Measurements from ENCODE around the gene RNF144B.

RNF144B gene

DNA sequence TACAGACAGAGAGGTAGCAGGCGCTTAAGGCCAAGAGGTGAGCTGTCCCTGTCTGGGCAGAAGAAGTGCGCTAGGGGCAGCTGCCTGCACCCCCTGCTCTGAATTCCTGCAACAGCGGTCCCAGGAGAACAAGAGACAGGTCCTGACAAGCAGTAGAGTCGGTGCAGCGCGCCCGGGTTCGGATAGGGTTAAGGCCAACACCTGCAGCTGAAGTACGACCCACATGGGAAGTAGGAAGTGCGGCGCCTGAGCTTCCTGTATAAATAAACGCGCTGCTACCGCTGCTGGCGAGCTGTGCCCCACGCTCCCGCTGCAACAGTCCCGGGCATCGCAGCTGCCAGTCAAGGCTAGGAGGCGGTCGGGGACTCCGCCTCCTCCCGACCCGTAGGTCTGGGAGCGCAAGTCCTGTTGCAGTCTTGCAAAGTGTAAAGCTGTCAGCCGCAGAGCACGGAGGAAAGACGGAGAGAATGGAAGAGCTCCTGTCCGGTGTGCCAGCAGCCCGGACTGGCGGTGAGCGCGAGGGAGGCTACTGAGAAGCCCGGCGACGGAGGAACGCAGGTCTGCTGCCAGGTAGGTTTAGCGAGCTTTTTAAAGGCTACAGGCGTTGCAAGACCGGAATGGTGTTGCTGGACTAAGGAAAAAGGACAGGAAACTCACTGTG lies at the start of gene RNF144B:
Gene RNF144B (plus strand): TSS at position 290 of the 661 bp plus-strand sequence. CDS start 12,185 bp downstream, outside the sequence.
- Histone ChIP-seq H3K4me3 (ENCODE audit: low read length, poor library complexity, severe bottlenecking) (peak within 1 kb of the TSS; percentile 91), H3F3A (ENCODE audit: low read depth) (no peaks in the 10 kb centered on the region), H4K20me1 (ENCODE audit: insufficient read depth, low read length, poor library complexity, severe bottlenecking) (no peaks in the 10 kb centered on the region), H3K9ac (ENCODE audit: low read depth, low read length, poor library complexity, severe bottlenecking) (peak within 1 kb of the TSS; percentile 69), H3K27me3 (ENCODE audit: insufficient read depth, low read length, poor library complexity, severe bottlenecking) (no peaks in the 10 kb centered on the region), H3K9me3 (ENCODE audit: insufficient read depth, low read depth, low read length) (no peaks in the 10 kb centered on the region), H3K4me1 (ENCODE audit: insufficient read depth, low read length, poor library complexity, severe bottlenecking) (peaks cover 20% of the 10 kb centered on the region), H3K79me2 (ENCODE audit: insufficient read depth, low read length) (no peaks in the 10 kb centered on the region), H3K4me2 (ENCODE audit: low read depth, low read length, poor library complexity, severe bottlenecking) (peak within 1 kb of the TSS; percentile 81), H3K36me3 (ENCODE audit: insufficient read depth, low read length) (no peaks in the 10 kb centered on the region), H2AFZ (ENCODE audit: low read length) (peak within 1 kb of the TSS; percentile 96), H3K9me2 (replicated peaks; ENCODE audit: low read depth, low read length) (no peaks in the 10 kb centered on the region)
- no peak for TF ChIP-seq CTCF (conservative IDR thresholded peaks at IDR 0.05; ENCODE audit: low read length)
- TF ChIP-seq EZH2phosphoT487 (IDR thresholded peaks at IDR 0.05; ENCODE audit: borderline replicate concordance) = no peak

GRCh38 chr6:18339599-18339998 lies 47.6 kb upstream of the RNF144B start:
- Histone ChIP-seq H3F3A (ENCODE audit: low read depth) (no peaks in the 10 kb centered on the region), H3K9me3 (ENCODE audit: insufficient read depth, low read depth, low read length) (no peaks in the 10 kb centered on the region), H2AFZ (ENCODE audit: low read length) (no peak overlapping the region), H3K36me3 (ENCODE audit: insufficient read depth, low read length) (no peaks in the 10 kb centered on the region), H3K9ac (ENCODE audit: low read depth, low read length, poor library complexity, severe bottlenecking) (no peak overlapping the region), H3K4me1 (ENCODE audit: insufficient read depth, low read length, poor library complexity, severe bottlenecking) (no peaks in the 10 kb centered on the region), H4K20me1 (ENCODE audit: insufficient read depth, low read length, poor library complexity, severe bottlenecking) (no peaks in the 10 kb centered on the region), H3K79me2 (ENCODE audit: insufficient read depth, low read length) (no peaks in the 10 kb centered on the region), H3K9me2 (replicated peaks; ENCODE audit: low read depth, low read length) (no peaks in the 10 kb centered on the region), H3K4me2 (ENCODE audit: low read depth, low read length, poor library complexity, severe bottlenecking) (no peak overlapping the region), H3K27me3 (ENCODE audit: insufficient read depth, low read length, poor library complexity, severe bottlenecking) (no peaks in the 10 kb centered on the region), H3K4me3 (ENCODE audit: low read length, poor library complexity, severe bottlenecking) (no peak overlapping the region)
- TF ChIP-seq CTCF (conservative IDR thresholded peaks at IDR 0.05; ENCODE audit: low read length) = no peak
- no peak for TF ChIP-seq EZH2phosphoT487 (IDR thresholded peaks at IDR 0.05; ENCODE audit: borderline replicate concordance)

- H3F3A ChIP-seq (ENCODE audit: low read depth) = no peaks in the 10 kb centered on the region
- TF ChIP-seq EZH2phosphoT487 (IDR thresholded peaks at IDR 0.05; ENCODE audit: borderline replicate concordance) (no peak), CTCF (conservative IDR thresholded peaks at IDR 0.05; ENCODE audit: low read length) (no peak)
- no peak overlapping the region for H2AFZ ChIP-seq (ENCODE audit: low read length)
- no peaks in the 10 kb centered on the region for H3K79me2 ChIP-seq (ENCODE audit: insufficient read depth, low read length)
- H4K20me1 ChIP-seq (ENCODE audit: insufficient read depth, low read length, poor library complexity, severe bottlenecking) = no peaks in the 10 kb centered on the region
- no peaks in the 10 kb centered on the region for H3K36me3 ChIP-seq (ENCODE audit: insufficient read depth, low read length)
- no peaks in the 10 kb centered on the region for H3K27me3 ChIP-seq (ENCODE audit: insufficient read depth, low read length, poor library complexity, severe bottlenecking)
- no peaks in the 10 kb centered on the region for H3K9me2 ChIP-seq (replicated peaks; ENCODE audit: low read depth, low read length)
- H3K9ac ChIP-seq (ENCODE audit: low read depth, low read length, poor library complexity, severe bottlenecking) = no peak overlapping the region
- no peak overlapping the region for H3K4me3 ChIP-seq (ENCODE audit: low read length, poor library complexity, severe bottlenecking)
- no peak overlapping the region for H3K4me2 ChIP-seq (ENCODE audit: low read depth, low read length, poor library complexity, severe bottlenecking)
- no peaks in the 10 kb centered on the region for H3K4me1 ChIP-seq (ENCODE audit: insufficient read depth, low read length, poor library complexity, severe bottlenecking)
- H3K9me3 ChIP-seq (ENCODE audit: insufficient read depth, low read depth, low read length) = no peaks in the 10 kb centered on the region
These were observed 46.2 kb upstream of the RNF144B start for GRCh38 chr6:18340781-18341551.

Data from Loucy (cell line).